H1 (cell line): Measurements from ENCODE around the gene ZNF747. TPM values are rescaled to one million over a fixed set of nuclear protein-coding genes. Genes with fewer than 3 reads are reported as not detected.

Experiments used
- POLR2A ChIP-seq, 2 experiments: IDR thresholded peaks; 1 replicate in 1 of 2; 2 replicates in 1 of 2; pipeline ENCODE4 v1.6.1; 2011; ENCODE audit warnings: low read depth in 2 of 2, low read length in 2 of 2, mild to moderate bottlenecking in 2 of 2; ENCODE audit errors: control extremely low read depth in 1 of 2
- polyA plus RNA-seq, 7 experiments: library from polyadenylated mRNA; depleted of rRNA in 3 of 7; stranded (reverse) in 5 of 7; unstranded in 2 of 7; fragments of >200 nt in 5 of 7; fragments of 200-250 nt in 2 of 7; gene quantifications; 1 replicate in 5 of 7; 2 replicates in 1 of 7; 4 replicates in 1 of 7; pipeline versions ENCODE4 v1.2.1 to v1.2.3, GENCODE V29; 2011 to 2013; ENCODE audit warnings: missing spikeins in 2 of 7, mixed read lengths in 2 of 7
- total RNA-seq: library from RNA; stranded (reverse); fragmentation: NEBNext Ultra II Directional; extraction: Animal tissue kit (Norgen Biotek cat#: 25700); gene quantifications from 2 replicates; pipeline ENCODE4 v1.2.1, GENCODE V29; 2021

ZNF747 gene
- total and polyA plus RNA-seq, 2 of the 8 experiments (the other 6 are each of a cell fraction or from before 2014, with no cell fraction given), result 9.9 to 10.3 TPM

DNA sequence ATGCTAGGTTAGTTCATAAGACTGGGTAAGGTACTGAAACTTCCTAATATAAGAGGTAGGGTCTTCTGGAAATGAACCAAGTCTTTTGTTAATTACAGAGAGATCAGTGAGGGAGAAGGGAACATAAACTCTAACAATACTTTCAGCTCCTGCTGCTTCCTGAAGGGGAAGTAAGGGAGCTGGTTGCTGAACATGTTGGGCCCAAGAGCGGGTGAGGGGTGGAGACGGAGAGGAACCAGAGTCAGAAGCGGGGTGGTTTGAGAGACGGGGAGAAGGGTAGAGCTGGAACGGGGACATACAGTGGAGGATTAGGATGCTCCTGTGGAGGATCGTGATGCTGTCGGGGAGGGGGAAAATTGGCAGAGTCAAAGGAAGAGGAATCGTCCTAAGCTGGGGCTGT lies 11.5 kb upstream of the ZNF747 start (continued):
- no peak for TF ChIP-seq POLR2A (IDR thresholded peaks at IDR 0.05; ENCODE audit: control extremely low read depth in 1 of 2, low read depth in 2 of 2, low read length in 2 of 2)
- TF ChIP-seq, all 59 proteins: peak for 0
